Nucleus accumbens (tissue), 56 donors: ENCODE measurements around the gene OR10AD1.
A peak's percentile ranks its signal among the peaks of the same experiment; 100 is the strongest.
"Not testable (repeated sequence)": the region's sequence is repeated elsewhere in the genome, so short reads cannot be mapped to it uniquely, and the experiment has no call there.

Experiments used
- DNase-seq, 56 donors: peaks; one replicate each; lab custom pipeline; 2025; lab: John Stamatoyannopoulos, UW

The OR10AD1 gene, protein sequence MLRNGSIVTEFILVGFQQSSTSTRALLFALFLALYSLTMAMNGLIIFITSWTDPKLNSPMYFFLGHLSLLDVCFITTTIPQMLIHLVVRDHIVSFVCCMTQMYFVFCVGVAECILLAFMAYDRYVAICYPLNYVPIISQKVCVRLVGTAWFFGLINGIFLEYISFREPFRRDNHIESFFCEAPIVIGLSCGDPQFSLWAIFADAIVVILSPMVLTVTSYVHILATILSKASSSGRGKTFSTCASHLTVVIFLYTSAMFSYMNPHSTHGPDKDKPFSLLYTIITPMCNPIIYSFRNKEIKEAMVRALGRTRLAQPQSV

DNA sequence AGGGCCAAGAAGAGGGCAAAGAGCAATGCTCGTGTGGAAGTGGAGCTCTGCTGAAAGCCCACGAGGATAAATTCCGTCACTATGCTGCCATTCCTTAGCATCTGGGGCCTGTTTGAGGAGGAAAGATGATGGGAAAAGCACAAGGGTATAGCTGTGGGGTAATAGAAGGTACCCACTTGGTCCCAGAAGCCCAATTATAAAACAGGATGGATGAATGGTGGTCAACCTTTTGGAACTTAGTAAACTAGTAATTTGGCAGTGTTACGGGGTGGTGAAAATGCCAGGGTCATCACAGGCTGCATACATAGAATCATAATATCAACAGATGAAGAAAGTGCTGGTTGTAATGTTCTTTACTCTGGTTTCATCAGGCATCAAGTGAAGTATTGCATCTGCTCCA is at the start of gene OR10AD1:
Gene OR10AD1 (minus strand): TSS at position 101 of the 400 bp plus-strand sequence. CDS start 0 bp downstream, at position 101.
- no peak for DNase-seq

DNA sequence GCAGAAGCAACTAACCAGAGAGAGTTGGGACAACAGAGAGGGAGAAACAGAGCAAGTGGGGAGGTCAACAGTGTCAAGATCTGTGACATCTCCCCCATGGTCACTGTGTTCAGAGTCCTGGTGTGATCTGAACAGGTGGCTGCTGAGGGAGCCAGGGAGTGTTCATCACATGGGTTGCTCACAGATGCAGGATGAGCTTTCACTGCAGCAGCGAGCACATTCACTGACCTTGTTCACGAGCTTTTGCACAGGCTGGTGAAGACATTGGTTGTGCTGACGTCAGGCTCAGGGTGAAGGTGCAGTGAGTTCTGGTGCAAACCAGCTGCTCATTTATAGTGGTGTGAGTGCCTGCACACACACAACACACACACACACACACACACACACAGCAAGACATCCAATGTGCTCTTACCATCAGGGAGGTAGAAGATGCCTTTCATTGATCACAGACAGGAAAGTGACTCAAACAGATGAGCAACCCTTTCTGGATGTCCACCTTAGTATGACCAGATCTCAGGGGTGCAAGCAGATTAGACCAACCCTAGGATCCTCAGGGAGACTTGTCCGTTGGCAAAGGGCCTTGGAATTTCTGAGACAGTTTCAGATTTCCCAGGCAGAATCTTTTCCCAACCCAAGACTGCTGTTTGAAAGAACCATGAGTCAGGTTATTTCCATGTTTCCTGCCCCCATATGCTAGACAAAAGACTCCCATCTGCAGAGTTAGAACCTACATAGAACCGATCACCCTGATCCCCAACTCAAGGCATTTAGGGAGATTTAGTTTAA is 44.3 kb upstream of the OR10AD1 start:
- DNase-seq: no peak

DNA sequence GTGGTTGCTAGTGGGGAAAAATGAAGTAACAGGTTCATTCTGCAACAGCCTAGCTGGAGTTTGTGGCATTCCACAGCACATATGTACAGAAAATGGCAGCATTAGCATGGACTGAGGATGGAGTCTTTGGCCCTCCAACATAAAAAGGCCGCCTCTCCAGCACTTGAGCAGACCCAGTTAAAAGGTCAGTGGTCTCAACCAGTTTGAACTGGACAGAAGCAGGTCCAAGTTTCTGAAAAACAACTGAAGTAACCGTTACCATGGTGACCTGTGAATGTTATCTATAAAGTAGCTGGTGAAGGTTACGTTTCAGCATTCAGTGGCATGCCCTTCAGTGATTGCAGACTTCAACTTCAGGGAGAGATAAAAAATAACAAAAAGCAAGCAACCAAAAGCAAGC is 34.1 kb upstream of the OR10AD1 start:
- DNase-seq: no peak

DNA sequence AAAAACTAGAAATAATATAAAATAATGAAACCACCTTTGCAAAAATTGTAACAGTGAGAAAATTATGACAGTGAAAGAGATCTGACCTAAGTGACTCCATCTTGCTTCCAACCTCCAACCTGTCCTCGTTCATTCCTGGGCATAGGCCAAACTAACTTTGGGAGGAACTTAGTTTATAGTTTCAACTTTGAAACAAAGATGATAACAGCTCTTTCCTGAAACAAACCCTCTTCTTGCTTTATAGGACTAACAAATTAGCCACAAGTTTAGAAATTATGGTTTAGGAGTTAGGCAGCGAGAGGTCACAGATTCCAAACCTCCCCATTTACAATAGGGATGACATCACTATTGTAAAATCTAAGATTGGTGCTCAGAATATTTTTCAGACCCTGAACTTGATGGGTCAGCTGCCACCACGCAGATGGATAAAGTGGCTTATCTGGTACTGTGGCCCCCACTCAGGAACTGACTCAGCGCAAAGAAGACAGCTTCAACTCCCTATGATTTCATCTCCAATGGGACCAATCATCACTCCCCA is 32.8 kb upstream of the OR10AD1 start:
- DNase-seq: no peak

DNA sequence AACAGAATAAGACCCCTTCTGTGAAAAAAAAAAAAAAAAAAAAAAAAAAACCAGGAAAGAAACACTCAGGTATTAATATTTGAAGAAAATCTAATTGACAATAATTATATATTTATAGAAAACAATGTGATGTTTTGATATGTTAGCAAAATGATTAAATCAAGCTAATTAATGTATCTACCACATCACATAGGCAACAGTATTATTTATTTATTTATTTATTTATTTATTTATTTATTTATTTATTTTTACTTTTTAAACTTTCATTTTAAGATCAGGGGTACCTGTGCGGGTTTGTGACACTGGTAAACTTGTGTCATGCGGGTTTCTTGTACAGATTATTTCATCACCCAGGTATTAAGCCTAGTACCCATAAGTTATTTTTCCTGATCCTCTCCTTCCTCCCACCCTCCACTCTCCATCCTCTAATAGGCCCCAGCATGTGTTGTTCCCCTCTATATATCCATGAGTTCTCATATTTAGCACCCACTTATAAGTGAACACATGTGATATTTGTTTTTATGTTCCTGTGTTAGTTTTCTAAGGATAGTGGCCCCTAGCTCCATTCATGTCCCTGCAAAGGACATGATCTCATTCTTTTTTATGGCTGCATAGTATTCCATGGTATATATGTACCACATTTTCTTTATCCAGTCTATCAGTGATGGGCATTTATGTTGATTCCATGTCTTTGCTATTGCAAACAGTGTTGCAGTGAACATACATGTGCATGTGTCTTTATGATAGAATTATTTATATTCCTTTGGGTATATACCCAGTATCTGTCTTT is 28.3 kb upstream of the OR10AD1 start:
- not testable (repeated sequence) for DNase-seq

DNA sequence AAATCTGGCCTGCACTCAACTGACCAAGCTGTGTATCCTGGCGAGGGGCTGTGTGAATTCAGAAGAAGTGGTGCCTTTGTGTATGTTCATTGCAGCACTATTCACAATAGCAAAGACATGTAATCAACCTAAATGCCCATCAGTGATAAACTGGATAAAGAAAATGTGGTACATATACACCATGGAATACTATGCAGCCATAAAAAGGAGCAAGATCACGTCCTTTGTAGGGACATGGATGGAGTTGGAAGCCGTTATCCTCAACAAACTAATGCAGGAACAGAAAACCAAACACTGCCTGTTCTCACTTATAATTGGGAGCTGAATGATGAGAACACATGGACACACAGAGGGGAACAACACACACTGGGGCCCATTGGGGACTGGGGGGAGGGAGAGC is 21.4 kb upstream of the OR10AD1 start:
- not testable (repeated sequence) for DNase-seq

DNA sequence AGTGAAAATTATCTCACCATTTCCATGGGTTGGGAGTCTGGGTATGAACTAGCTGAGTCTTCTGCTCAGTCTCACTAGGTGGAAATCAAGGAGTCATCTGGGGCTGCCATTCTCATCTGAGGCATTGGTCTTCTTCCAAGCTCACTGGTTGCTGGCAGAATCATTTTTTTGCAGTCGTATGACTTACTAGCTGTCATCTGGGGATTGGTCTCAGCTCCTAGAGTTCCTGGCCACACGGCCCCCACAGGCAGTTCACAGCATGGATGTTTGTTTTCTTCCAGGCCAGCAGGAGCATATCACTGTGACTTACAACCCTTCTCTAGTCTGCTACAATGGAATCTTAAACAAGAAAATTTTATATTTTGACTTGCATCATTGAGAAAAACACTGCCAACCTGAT is 18.6 kb upstream of the OR10AD1 start:
- DNase-seq: no peak

- no peak for DNase-seq
These were observed 17.6 kb upstream of the OR10AD1 start for GRCh38 chr12:48220701-48221100.

DNA sequence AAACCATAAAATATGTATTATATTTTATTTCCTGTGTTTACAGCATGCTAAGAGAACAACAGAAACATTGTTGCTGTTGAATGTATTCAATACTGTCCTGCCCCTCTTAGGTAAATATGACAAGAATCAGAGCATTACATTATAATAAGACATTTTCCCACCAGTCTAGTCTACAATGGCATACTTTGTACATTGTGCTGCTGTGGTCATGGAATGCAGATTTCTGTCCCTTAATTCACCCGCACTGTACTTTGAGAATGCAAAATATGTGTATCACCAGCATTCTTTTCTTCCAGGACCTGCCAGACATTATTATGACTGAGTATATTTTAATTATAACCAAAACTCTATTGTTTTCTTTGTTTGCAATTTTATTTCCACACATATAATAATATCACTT is 16.5 kb upstream of the OR10AD1 start:
- no peak for DNase-seq

GRCh38 chr12:48216785-48217184 is 13.7 kb upstream of the OR10AD1 start:
- no peak for DNase-seq

- DNase-seq: not testable (repeated sequence)
These were observed 6.4 kb upstream of the OR10AD1 start for GRCh38 chr12:48209495-48209894.

DNA sequence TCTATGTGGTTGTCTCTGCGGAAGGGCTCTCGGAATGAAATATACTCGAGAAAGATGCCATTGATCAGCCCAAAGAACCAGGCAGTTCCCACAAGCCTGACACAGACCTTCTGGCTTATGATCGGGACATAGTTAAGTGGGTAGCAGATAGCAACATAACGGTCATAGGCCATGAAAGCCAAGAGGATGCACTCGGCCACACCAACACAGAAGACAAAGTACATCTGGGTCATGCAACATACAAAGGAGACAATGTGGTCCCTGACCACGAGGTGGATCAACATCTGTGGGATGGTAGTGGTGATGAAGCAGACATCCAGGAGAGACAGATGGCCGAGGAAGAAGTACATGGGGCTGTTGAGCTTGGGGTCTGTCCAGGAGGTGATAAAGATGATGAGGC is 326 bp downstream of the OR10AD1 start:
- no peak for DNase-seq

DNA sequence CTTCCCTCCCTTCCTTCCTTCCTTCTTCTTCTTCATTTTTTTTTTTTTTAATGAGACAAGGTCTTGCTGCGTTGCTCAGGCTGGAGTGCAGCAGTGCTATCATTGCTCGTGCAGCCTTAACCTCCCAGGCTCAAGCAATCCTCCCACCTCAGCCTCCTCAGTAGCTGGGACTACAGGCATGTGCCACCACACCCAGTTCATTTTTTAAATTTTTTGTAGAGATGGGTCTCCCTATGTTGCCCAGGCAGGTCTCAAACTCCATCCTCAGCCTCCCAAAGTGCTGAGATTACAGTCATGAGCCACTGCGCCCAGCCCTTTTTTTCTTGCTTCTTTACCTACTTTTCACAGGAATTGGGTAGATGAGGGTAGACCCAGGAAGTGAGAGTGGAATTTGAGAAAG is 1.6 kb downstream of the OR10AD1 start:
- DNase-seq: no peak

- DNase-seq: no peak
These were observed 2.0 kb downstream of the OR10AD1 start for GRCh38 chr12:48201091-48201490.

GRCh38 chr12:48199774-48200221 is 3.3 kb downstream of the OR10AD1 start:
- no peak for DNase-seq

GRCh38 chr12:48198985-48199384 is 4.1 kb downstream of the OR10AD1 start:
- DNase-seq: no peak

GRCh38 chr12:48198672-48198971 is 4.5 kb downstream of the OR10AD1 start:
- peak in 14 of 56 donors; percentile 9 to 64 (median 49) for DNase-seq

DNA sequence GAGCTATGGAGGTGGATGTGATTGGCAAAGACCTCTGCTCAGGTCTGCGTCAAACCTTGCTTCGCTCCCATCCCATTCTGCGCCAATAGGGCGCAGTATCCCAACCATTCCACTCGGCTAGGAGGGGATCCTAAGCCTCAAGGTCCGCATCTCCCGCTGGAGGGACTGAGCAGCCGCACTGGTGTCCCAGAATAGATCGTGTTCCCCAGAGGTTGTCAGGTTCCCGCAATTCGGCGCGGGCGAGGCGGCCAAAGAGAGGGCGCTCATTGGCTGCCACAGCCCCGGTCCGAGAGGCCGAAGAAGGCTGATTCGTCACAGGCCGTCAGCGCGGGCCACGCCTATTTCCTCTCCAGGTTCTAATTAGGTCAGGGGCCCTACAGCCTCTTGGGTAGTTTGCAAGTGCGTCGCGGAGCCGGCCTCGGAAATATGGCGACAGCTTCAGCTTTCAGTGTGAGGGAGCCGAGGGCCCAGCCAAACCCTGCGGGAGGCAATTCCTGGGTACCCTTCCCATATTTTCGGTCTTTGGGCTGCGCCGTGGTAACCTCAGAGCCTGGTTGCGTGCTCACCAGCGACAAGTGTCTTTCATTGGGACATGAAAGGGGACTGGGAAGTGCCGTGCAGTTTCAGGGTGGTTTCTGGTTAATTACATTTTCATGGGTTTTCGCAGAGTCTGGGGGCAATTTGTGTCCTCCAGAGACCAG is 5.0 kb downstream of the OR10AD1 start:
- peak; percentile 52 to 96 (median 86) for DNase-seq

- DNase-seq: peak in 3 of 56 donors; percentile 0 to 37 (median 29)
These were observed 5.5 kb downstream of the OR10AD1 start for GRCh38 chr12:48197549-48197970.

GRCh38 chr12:48194799-48195201 is 8.3 kb downstream of the OR10AD1 start:
- no peak for DNase-seq
